Bronchial epithelial cell (primary cell): ENCODE measurements around the gene GEMIN5. TPM values are rescaled to one million over a fixed set of nuclear protein-coding genes. Genes with fewer than 3 reads are reported as not detected.

Experiments
- DNase-seq: peaks from one replicate; pipeline ENCODE4 v3.0.0-alpha.2; 2010; ENCODE audit warnings: low read depth
- FAIRE-seq: peaks from 2 replicates; lab custom pipeline; 2011; peaks lifted over from hg19 to GRCh38; lab: Jason Lieb, UNC
- H3K27me3 ChIP-seq: 2 replicates; pipeline ENCODE4 v1.5.1; 2011; ENCODE audit warnings: low read length; ENCODE audit not compliant: control insufficient read depth, insufficient read depth
- H3K36me3 ChIP-seq: 2 replicates; pipeline ENCODE4 v1.5.1; 2011; ENCODE audit warnings: low read length; ENCODE audit not compliant: control insufficient read depth, insufficient read depth
- H3K4me3 ChIP-seq: 2 replicates; pipeline ENCODE4 v1.5.1; 2011; ENCODE audit warnings: mild to moderate bottlenecking, low read depth, low read length, control low read depth
- total RNA-seq: library from RNA; depleted of rRNA; stranded (reverse); fragments of >200 nt; gene quantifications from 2 replicates; pipeline ENCODE4 v1.2.1, GENCODE V29; 2014
- TF ChIP-seq, protein P1 (sequence below): IDR thresholded peaks from 2 replicates; pipeline ENCODE4 v1.5.1; 2011; ENCODE audit warnings: mild to moderate bottlenecking, moderate library complexity, low read length, control low read depth, inconsistent platforms; ENCODE audit not compliant: insufficient read depth, severe bottlenecking

Gene GEMIN5
- total RNA-seq, 1 donor from 2014 or later: 12.6 TPM

DNA sequence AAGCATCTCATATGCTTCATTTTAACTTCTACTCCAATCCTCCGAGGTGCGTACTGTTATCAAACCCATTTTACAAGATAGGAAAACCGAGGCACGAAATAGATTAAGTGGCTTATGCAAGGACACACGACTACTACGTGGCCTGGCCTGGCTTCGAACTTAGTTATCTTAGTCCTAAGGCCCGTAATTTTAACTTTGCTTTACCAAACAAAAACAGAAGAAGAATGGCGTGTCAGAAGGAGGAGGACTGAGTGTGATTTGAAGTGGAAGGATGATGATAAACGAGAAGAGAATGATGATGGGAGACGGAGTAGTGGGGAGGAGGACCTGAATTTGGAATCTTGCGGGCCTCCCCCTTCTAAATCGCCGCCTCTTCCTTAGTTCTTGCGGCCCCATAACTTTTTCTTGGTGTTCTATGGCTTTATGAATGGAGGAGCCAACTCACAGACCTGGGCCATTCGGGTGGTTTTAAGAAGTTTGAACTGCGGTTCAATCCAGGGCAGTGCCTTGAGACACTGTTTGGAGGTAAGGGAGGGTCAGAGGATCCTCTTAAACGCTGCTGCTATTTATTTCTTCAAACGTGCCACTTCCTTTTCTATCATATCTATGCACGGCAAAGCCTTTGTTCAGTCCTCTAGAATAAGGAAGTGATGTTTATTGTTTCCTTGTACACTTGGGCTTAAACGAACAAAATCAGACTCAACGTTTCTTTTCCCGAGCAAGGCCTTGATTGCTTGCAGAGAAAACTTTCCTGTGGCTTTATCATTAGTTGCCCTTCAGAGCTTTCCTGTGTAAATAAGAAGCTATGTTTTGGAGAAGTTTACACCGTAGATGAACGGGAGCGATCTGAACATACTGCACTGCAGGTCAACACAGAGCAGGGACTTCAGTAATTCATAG is 78.8 kb downstream of the GEMIN5 start:
- peak overlapping the region; percentile 74 for H3K4me3 ChIP-seq
- TF ChIP-seq, protein P1, sequence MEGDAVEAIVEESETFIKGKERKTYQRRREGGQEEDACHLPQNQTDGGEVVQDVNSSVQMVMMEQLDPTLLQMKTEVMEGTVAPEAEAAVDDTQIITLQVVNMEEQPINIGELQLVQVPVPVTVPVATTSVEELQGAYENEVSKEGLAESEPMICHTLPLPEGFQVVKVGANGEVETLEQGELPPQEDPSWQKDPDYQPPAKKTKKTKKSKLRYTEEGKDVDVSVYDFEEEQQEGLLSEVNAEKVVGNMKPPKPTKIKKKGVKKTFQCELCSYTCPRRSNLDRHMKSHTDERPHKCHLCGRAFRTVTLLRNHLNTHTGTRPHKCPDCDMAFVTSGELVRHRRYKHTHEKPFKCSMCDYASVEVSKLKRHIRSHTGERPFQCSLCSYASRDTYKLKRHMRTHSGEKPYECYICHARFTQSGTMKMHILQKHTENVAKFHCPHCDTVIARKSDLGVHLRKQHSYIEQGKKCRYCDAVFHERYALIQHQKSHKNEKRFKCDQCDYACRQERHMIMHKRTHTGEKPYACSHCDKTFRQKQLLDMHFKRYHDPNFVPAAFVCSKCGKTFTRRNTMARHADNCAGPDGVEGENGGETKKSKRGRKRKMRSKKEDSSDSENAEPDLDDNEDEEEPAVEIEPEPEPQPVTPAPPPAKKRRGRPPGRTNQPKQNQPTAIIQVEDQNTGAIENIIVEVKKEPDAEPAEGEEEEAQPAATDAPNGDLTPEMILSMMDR: no peak
- FAIRE-seq: no peak
- H3K27me3 ChIP-seq: no peaks in the 10 kb centered on the region
- peaks cover 3% of the 10 kb centered on the region for H3K36me3 ChIP-seq
- peak; percentile 29 for DNase-seq

DNA sequence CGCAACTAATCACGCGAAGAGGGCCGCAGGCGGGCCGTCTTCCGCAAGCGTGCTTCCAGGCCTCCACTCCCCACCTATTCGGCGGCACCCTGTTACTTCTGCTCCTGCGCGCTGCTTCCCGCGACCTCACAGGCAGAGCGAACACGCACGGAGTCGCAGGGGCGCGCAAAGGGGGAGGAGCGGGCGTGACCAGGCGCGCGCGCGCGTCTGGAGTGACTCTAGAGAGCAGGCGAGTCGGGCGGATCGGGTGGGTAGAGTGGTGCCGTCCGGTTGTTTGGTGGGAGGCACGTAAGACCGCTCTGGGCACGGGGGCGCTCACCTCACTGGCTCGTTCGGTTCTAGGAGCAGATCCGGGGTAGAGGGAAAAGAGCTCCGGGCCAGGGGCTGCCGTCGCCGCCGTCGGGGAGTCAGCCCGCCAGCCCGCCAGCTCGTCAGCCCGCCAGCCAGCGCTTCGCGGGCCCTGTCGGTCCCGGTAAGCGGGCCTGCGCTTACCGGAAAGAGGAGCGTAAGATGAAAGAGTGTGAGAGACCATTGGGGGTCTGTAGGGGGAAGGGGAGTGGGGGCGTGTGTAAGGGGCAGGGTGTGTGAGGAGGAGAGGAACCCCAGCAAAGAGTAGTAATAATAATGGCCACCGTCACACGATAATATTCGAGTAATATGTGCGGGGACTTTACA is 79.6 kb downstream of the GEMIN5 start, which contains the start of gene CNOT8:
CNOT8 (plus strand) TSS at position 331 of the 675 bp plus-strand sequence. CDS start 4,652 bp downstream, outside the sequence.
- peak within 1 kb of the TSS; percentile 74 for H3K4me3 ChIP-seq
- H3K36me3 ChIP-seq: peaks cover 3% of the 10 kb centered on the region
- DNase-seq (peak; percentile 79), FAIRE-seq (no peak)
- no peaks in the 10 kb centered on the region for H3K27me3 ChIP-seq
- TF ChIP-seq, protein P1: no peak

DNA sequence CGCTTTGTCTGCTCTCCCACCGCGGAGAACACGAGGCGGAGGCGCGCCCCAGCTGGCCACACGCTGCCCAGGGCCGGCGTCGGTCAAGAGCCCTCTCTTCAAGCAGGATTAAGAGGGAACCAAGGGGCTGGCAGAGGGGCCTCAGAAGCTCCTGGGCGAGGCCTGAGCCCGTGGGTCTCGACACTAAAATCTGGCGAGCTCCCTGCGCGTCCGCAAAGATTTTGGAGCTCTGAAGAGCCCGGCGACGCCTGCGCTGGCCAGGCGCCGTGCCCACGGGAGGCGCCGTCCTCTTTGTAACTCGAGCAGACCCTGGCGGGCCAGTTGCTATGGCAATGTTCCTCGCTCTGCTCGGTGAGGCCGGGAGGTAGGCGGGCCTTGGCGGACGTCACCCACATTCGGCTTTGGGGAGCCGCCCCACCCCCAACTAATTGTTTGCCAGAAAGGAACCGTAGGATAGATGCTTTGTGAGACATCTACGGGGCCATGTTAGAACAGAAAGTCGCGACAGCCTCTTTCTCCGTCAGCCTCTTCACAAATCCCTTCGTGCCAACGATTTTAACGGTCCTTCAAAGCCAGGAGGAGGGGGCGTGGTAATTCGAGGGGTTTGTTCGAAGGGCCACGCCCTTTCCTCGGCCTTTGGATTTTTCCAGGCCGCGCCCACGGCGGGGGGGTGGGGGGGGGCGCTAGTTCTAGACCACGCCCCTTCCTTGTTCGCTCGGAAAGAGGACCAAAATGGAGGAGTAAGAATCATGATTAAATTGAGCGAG is 80.3 kb downstream of the GEMIN5 start:
- TF ChIP-seq, protein P1: peak; percentile 0
- H3K36me3 ChIP-seq: no peaks in the 10 kb centered on the region
- no peak for FAIRE-seq
- peak; percentile 84 for DNase-seq
- H3K27me3 ChIP-seq: no peaks in the 10 kb centered on the region
- H3K4me3 ChIP-seq: peak overlapping the region; percentile 74

DNA sequence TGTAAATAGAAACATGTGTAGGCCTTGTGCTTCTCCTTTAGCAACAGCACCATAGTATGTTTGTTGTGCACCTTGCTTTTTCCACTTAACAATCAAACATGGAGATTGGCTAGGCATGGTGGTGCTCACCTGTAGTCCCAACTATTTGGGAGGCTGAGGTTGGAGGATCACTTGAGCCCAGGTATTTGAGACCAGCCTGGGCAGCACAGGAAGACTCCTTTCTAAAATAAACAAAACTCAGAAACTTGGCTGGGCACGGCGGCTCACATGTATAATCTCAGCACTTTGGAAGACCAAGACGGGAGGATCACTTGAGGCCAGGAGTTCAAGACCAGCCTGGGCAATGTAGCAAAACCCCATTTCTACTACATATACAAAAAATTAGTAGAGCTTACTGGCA is 86.7 kb downstream of the GEMIN5 start:
- DNase-seq: no peak
- H3K27me3 ChIP-seq: no peaks in the 10 kb centered on the region
- TF ChIP-seq, protein P1: no peak
- no peak for FAIRE-seq
- no peak overlapping the region for H3K4me3 ChIP-seq
- no peaks in the 10 kb centered on the region for H3K36me3 ChIP-seq

DNA sequence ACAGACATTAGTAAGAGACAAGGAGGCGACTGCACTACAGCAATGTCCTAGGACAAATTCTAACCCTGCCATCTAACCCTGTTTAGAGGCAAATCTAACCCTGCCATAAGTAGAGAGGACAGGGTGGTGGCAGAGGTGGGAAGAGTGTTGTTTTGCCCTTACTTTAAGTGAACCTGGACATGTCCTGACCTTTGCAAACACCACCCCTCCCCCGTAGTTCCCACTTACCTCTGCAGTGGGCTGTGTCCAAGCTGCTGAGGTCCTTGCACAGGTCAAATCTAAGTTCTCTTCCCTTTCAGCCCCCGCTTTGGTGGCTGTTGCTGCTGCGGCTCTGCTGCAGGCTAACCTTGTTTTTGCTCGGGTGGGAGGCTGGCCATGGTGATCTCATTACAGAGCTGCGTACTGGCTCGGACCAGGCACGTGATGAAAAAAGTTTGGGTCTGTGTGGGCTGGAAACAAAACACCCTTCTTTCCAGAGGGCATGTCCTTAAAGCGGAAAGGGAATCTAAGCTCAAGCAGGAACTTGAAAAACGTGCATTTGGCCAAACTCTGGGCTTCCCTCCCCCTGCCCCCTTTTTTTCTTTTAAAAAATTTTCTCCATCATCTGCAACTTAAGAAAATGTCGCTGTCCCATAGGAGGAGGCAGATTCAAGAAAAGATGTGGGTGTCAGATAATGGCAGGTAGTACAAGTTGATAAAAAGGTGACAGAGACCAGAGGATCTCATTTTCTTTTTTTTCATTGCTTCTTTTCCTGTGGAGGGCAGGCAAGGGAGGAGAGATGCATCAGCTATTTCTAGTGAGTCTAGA is 87.6 kb downstream of the GEMIN5 start, which contains the start of gene FAXDC2:
FAXDC2 (minus strand) TSS at position 349 of the 808 bp plus-strand sequence. CDS start 12,425 bp downstream, outside the sequence.
- TF ChIP-seq, protein P1: no peak
- DNase-seq (peak; percentile 46), FAIRE-seq (no peak)
- Histone ChIP-seq H3K4me3 (no peak within 1 kb of the TSS), H3K36me3 (no peaks in the 10 kb centered on the region), H3K27me3 (no peaks in the 10 kb centered on the region)
